Measurements from ENCODE around the gene NYAP2.

DNA sequence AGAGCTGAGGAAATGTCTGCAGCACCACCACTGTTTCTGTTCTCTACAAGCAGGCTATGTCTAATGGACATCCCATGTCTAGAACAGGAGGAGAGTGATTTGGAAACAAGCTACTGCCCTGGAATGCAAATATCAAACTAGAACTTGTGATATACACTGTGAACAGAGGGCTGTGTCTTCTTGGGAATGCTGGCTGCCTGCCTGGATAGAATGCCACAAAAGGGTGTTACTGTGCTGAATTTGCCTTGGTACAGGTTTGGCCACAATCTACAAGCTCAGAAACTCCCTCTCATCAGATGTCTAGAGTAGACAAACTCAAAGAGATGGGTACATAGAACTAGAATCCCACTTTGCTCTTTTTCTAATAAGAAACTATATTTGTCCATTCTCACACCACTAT, 170.5 kb downstream of the NYAP2 start:
- TF ChIP-seq, protein P1, sequence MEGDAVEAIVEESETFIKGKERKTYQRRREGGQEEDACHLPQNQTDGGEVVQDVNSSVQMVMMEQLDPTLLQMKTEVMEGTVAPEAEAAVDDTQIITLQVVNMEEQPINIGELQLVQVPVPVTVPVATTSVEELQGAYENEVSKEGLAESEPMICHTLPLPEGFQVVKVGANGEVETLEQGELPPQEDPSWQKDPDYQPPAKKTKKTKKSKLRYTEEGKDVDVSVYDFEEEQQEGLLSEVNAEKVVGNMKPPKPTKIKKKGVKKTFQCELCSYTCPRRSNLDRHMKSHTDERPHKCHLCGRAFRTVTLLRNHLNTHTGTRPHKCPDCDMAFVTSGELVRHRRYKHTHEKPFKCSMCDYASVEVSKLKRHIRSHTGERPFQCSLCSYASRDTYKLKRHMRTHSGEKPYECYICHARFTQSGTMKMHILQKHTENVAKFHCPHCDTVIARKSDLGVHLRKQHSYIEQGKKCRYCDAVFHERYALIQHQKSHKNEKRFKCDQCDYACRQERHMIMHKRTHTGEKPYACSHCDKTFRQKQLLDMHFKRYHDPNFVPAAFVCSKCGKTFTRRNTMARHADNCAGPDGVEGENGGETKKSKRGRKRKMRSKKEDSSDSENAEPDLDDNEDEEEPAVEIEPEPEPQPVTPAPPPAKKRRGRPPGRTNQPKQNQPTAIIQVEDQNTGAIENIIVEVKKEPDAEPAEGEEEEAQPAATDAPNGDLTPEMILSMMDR (conservative IDR thresholded peaks at IDR 0.05; ENCODE audit: low read depth, low read length): no peak
- no peak for TF ChIP-seq RCOR1 (IDR thresholded peaks at IDR 0.05; ENCODE audit: insufficient replicate concordance, low read length)
- no peak for TF ChIP-seq POLR2A (IDR thresholded peaks at IDR 0.05; ENCODE audit: low read depth, low read length)
- TF ChIP-seq SMC3 (IDR thresholded peaks at IDR 0.05; ENCODE audit: low read depth, low read length): no peak
- no peak for TF ChIP-seq MXI1 (IDR thresholded peaks at IDR 0.05; ENCODE audit: borderline replicate concordance, low read depth, low read length)
- TF ChIP-seq CEBPB (IDR thresholded peaks at IDR 0.05; ENCODE audit: low read depth, low read length): no peak
- TF ChIP-seq, protein P2, sequence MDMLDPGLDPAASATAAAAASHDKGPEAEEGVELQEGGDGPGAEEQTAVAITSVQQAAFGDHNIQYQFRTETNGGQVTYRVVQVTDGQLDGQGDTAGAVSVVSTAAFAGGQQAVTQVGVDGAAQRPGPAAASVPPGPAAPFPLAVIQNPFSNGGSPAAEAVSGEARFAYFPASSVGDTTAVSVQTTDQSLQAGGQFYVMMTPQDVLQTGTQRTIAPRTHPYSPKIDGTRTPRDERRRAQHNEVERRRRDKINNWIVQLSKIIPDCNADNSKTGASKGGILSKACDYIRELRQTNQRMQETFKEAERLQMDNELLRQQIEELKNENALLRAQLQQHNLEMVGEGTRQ (IDR thresholded peaks at IDR 0.05; ENCODE audit: low read depth, low read length): no peak
